Parathyroid adenoma (tissue), 2 donors: Measurements from ENCODE around the gene SNX6.
A peak's percentile ranks its signal among the peaks of the same experiment; 100 is the strongest.

Source experiments
- H2AFZ ChIP-seq: fragments of 300-600 bp; sonication (generic); one replicate; pipeline ENCODE4 v1.7.0; 2017; ENCODE audit warnings: antibody characterized with exemption, mild to moderate bottlenecking
- H3K27ac ChIP-seq: fragments of 300-600 bp; sonication (generic); one replicate; pipeline ENCODE4 v1.7.0; 2017
- H3K27me3 ChIP-seq: fragments of 300-600 bp; sonication (generic); one replicate; pipeline ENCODE4 v1.7.0; 2017; ENCODE audit warnings: low read length; ENCODE audit not compliant: control insufficient read depth, insufficient read depth
- H3K36me3 ChIP-seq: fragments of 300-600 bp; sonication (generic); one replicate; pipeline ENCODE4 v1.7.0; 2017; ENCODE audit warnings: low read length; ENCODE audit not compliant: control insufficient read depth, insufficient read depth
- H3K4me1 ChIP-seq: fragments of 300-600 bp; sonication (generic); one replicate; pipeline ENCODE4 v1.7.0; 2017; ENCODE audit warnings: control low read depth
- H3K4me2 ChIP-seq: fragments of 300-600 bp; sonication (generic); one replicate; pipeline ENCODE4 v1.7.0; 2017; ENCODE audit warnings: low read length
- H3K4me3 ChIP-seq: fragments of 300-600 bp; sonication (generic); one replicate; pipeline ENCODE4 v1.7.0; 2017; ENCODE audit warnings: low read depth, low read length
- H3K79me2 ChIP-seq: fragments of 300-600 bp; sonication (generic); one replicate; pipeline ENCODE4 v1.7.0; 2017; ENCODE audit warnings: control low read depth
- H3K9ac ChIP-seq: fragments of 300-600 bp; sonication (generic); one replicate; pipeline ENCODE4 v1.7.0; 2017; ENCODE audit warnings: mild to moderate bottlenecking
- H3K9me3 ChIP-seq: fragments of 300-600 bp; sonication (generic); one replicate; pipeline ENCODE4 v1.7.0; 2017; ENCODE audit warnings: low read length; ENCODE audit not compliant: control insufficient read depth
- CTCF ChIP-seq: fragments of 300-600 bp; sonication (generic); IDR thresholded peaks from one replicate; pipeline ENCODE4 v1.7.0; 2017; ENCODE audit warnings: antibody characterized with exemption, mild to moderate bottlenecking
- donor health status: primary hyperparathyroidism.

SNX6 gene

GRCh38 chr14:34629657-34630529, at the start of gene SNX6:
SNX6 (minus strand) TSS chr14:34630148; CDS start chr14:34630116, 32 bp downstream.
- Histone ChIP-seq H3K9ac (peak within 1 kb of the TSS; percentile 68), H3K9me3 (no peaks in the 10 kb centered on the region), H3K4me1 (peaks cover 3% of the 10 kb centered on the region), H3K4me3 (peak within 1 kb of the TSS; percentile 95), H3K27ac (peak within 1 kb of the TSS; percentile 79), H3K27me3 (no peaks in the 10 kb centered on the region), H3K4me2 (peak within 1 kb of the TSS; percentile 81), H3K36me3 (no peaks in the 10 kb centered on the region), H2AFZ (peak within 1 kb of the TSS; percentile 82), H3K79me2 (peaks cover 22% of the 10 kb centered on the region)
- TF ChIP-seq CTCF: no peak

- H3K79me2 ChIP-seq: no peaks in the 10 kb centered on the region
- no peak overlapping the region for H3K27ac ChIP-seq
- H2AFZ ChIP-seq: no peak overlapping the region
- no peaks in the 10 kb centered on the region for H3K9me3 ChIP-seq
- H3K27me3 ChIP-seq: no peaks in the 10 kb centered on the region
- no peak overlapping the region for H3K9ac ChIP-seq
- no peaks in the 10 kb centered on the region for H3K36me3 ChIP-seq
- no peak overlapping the region for H3K4me2 ChIP-seq
- no peaks in the 10 kb centered on the region for H3K4me1 ChIP-seq
- TF ChIP-seq CTCF: no peak
- no peak overlapping the region for H3K4me3 ChIP-seq
Observed at GRCh38 chr14:34678735-34679134, 48.8 kb upstream of the SNX6 start.

GRCh38 chr14:34678306-34678705, 48.4 kb upstream of the SNX6 start:
- Histone ChIP-seq H3K9me3 (no peaks in the 10 kb centered on the region), H3K27ac (no peak overlapping the region), H2AFZ (no peak overlapping the region), H3K9ac (no peak overlapping the region), H3K4me3 (no peak overlapping the region), H3K79me2 (no peaks in the 10 kb centered on the region), H3K4me1 (no peaks in the 10 kb centered on the region), H3K4me2 (no peak overlapping the region), H3K36me3 (no peaks in the 10 kb centered on the region), H3K27me3 (no peaks in the 10 kb centered on the region)
- TF ChIP-seq CTCF: no peak

- Histone ChIP-seq H3K79me2 (no peaks in the 10 kb centered on the region), H3K4me3 (no peak overlapping the region), H3K27ac (no peak overlapping the region), H3K36me3 (no peaks in the 10 kb centered on the region), H3K9me3 (no peaks in the 10 kb centered on the region), H3K4me2 (no peak overlapping the region), H2AFZ (no peak overlapping the region), H3K9ac (no peak overlapping the region), H3K27me3 (no peaks in the 10 kb centered on the region), H3K4me1 (no peaks in the 10 kb centered on the region)
- TF ChIP-seq CTCF: no peak
Observed at GRCh38 chr14:34676516-34677211, 46.7 kb upstream of the SNX6 start.
